Astrocyte (in vitro differentiated cells and primary cell): ENCODE results near the gene CREB3L2.

Source experiments
- EZH2 ChIP-seq: IDR thresholded peaks from 2 replicates; pipeline ENCODE4 v1.6.1; 2012; ENCODE audit warnings: mild to moderate bottlenecking, low read length, inconsistent platforms; ENCODE audit not compliant: insufficient read depth
- TF ChIP-seq, protein P1 (sequence below): IDR thresholded peaks from 2 replicates; pipeline ENCODE4 v1.5.1; 2011; ENCODE audit warnings: low read depth, mild to moderate bottlenecking, inconsistent platforms, low read length, moderate library complexity; ENCODE audit not compliant: insufficient read depth

DNA sequence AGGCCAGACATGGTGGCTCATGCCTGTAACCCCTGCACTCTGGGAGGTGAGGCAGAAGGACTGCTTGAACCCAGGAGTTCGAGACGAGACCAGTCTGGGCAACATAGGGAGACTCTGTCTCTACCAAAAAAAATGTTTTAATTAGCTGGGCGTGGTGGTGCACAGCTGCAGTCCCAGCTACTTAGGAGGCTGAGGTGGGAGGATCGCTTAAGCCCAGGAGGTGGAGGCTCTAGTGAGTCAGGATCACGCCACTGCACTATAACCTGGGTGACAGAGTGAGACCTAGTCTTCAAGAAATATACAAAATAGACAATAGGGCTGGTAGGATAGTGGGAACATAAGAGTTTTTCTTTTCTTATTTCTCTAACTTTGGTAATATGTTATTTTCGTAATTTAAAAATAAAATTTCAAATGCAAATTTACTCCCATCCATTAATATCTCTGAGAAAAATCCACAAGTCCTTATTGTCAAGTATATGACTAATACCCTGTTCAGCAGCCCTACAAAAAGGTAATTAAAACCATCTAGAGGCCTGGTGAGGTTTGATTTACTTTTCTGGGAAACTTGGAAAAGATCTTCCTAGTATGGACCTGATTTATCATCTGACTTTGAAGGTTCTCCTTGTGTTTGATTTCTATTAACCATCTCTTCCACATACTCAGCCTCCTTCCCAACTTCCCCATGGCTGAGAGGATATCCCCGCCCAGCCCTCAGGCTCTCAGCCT is 50.0 kb downstream of the CREB3L2 start:
- TF ChIP-seq, protein P1, sequence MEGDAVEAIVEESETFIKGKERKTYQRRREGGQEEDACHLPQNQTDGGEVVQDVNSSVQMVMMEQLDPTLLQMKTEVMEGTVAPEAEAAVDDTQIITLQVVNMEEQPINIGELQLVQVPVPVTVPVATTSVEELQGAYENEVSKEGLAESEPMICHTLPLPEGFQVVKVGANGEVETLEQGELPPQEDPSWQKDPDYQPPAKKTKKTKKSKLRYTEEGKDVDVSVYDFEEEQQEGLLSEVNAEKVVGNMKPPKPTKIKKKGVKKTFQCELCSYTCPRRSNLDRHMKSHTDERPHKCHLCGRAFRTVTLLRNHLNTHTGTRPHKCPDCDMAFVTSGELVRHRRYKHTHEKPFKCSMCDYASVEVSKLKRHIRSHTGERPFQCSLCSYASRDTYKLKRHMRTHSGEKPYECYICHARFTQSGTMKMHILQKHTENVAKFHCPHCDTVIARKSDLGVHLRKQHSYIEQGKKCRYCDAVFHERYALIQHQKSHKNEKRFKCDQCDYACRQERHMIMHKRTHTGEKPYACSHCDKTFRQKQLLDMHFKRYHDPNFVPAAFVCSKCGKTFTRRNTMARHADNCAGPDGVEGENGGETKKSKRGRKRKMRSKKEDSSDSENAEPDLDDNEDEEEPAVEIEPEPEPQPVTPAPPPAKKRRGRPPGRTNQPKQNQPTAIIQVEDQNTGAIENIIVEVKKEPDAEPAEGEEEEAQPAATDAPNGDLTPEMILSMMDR = no peak
- no peak for TF ChIP-seq EZH2
